Neural crest cell (in vitro differentiated cells): ENCODE results near the gene EFEMP1. TPM values are rescaled to one million over a fixed set of nuclear protein-coding genes. Genes with fewer than 3 reads are reported as not detected.

Experiments used
- DNase-seq: peaks from one replicate; pipeline ENCODE4 v3.0.0; 2021; ENCODE audit warnings: low read depth, mixed read lengths, low spot score
- H3K27ac Mint-ChIP-seq: one replicate; pipeline ENCODE4 v1.8.0; 2021; ENCODE audit warnings: mild to moderate bottlenecking, mixed read lengths; ENCODE audit not compliant: unreplicated experiment
- H3K27me3 Mint-ChIP-seq: 2 replicates; pipeline ENCODE4 v1.8.0; 2021; ENCODE audit warnings: low read depth, mild to moderate bottlenecking, mixed read lengths
- H3K36me3 Mint-ChIP-seq: 2 replicates; pipeline ENCODE4 v1.8.0; 2021; ENCODE audit warnings: low read depth, mild to moderate bottlenecking, mixed read lengths
- H3K4me1 Mint-ChIP-seq: 2 replicates; pipeline ENCODE4 v1.8.0; 2021; ENCODE audit warnings: mixed read lengths
- H3K4me3 Mint-ChIP-seq: one replicate; pipeline ENCODE4 v1.8.0; 2021; ENCODE audit warnings: mild to moderate bottlenecking, mixed read lengths
- H3K9me3 Mint-ChIP-seq: 2 replicates; pipeline ENCODE4 v1.8.0; 2021; ENCODE audit warnings: mixed read lengths
- total RNA-seq: library from RNA; stranded (reverse); gene quantifications from 2 replicates; pipeline ENCODE4 v1.2.1, GENCODE V29; 2021
- TF ChIP-seq, protein P1 (sequence below): fragments of 200-600 bp; sonication (generic); conservative IDR thresholded peaks from 2 replicates; pipeline ENCODE4 v1.5.0; 2021; ENCODE audit warnings: antibody characterized with exemption, mild to moderate bottlenecking

EFEMP1 gene
- total RNA-seq, 1 donor from 2014 or later, result 4.1 TPM

DNA sequence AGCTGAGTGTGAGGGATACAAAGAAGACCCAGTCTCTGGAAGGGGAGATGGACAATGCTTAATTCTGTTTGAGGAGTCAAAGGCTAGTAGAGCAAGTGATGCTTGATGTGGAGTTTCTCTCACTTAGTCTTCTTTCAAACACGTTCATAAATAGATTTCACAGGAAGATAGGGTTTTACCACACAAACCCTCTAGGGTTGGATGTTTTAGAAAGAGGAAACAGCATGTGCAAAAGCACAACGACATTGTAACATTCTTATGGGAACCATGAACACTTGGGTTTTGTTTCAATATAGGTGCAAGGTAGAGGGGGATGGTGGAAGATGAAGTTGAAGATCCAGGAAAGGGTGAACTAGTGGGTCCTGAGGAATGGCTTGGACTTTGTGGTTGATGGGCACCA, 10.8 kb upstream of the EFEMP1 start:
- H3K9me3 Mint-ChIP-seq, result no peaks in the 10 kb centered on the region
- H3K27me3 Mint-ChIP-seq, result peaks cover 16% of the 10 kb centered on the region
- no peaks in the 10 kb centered on the region for H3K4me1 Mint-ChIP-seq
- no peak overlapping the region for H3K4me3 Mint-ChIP-seq
- H3K36me3 Mint-ChIP-seq, result no peaks in the 10 kb centered on the region
- H3K27ac Mint-ChIP-seq, result no peak overlapping the region
- TF ChIP-seq, protein P1, sequence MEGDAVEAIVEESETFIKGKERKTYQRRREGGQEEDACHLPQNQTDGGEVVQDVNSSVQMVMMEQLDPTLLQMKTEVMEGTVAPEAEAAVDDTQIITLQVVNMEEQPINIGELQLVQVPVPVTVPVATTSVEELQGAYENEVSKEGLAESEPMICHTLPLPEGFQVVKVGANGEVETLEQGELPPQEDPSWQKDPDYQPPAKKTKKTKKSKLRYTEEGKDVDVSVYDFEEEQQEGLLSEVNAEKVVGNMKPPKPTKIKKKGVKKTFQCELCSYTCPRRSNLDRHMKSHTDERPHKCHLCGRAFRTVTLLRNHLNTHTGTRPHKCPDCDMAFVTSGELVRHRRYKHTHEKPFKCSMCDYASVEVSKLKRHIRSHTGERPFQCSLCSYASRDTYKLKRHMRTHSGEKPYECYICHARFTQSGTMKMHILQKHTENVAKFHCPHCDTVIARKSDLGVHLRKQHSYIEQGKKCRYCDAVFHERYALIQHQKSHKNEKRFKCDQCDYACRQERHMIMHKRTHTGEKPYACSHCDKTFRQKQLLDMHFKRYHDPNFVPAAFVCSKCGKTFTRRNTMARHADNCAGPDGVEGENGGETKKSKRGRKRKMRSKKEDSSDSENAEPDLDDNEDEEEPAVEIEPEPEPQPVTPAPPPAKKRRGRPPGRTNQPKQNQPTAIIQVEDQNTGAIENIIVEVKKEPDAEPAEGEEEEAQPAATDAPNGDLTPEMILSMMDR, result no peak
- DNase-seq, result no peak

DNA sequence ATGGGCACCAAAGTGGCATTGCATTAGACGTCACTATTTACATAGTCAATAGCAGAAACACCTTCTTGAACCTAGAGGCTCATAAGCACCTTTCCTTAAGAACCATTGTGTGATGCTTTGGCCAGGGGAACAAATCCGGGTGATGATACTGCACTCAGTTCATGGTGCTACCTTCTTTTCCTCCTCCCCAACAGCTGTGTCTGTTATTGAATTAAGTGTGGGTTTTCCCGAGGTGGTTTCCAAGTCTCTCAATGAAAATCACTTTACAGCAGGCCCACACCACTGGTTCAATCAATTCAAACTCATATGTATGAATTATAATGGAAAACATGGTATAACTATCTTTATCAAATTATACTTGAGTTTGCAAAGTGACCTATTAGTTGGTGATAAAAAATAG, 9.3 kb upstream of the EFEMP1 start:
- Mint-ChIP-seq H3K4me3 (no peak overlapping the region), H3K27ac (no peak overlapping the region), H3K4me1 (no peaks in the 10 kb centered on the region), H3K36me3 (no peaks in the 10 kb centered on the region), H3K9me3 (no peaks in the 10 kb centered on the region), H3K27me3 (peaks cover 29% of the 10 kb centered on the region)
- TF ChIP-seq, protein P1, result no peak
- DNase-seq, result no peak

DNA sequence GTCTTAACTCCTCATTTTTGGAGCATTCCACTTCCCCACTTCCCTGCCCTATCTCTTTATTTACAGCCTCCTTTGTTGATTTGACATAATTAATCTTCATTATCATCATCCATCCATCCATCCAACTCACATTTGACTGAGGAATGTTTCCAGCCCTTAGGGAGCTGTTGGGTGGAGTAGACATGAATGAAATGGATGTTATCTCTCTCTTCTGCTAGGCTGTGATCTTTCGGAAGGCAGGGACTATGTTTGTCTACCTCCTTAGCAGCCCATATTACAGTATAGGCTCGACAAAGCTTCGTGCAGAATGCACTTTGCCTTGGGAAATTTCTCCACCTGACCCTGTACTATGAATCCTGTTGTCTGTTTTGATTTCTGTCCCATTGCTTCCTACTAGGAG, 7.7 kb upstream of the EFEMP1 start:
- Mint-ChIP-seq H3K36me3 (no peaks in the 10 kb centered on the region), H3K27me3 (peaks cover 44% of the 10 kb centered on the region), H3K9me3 (no peaks in the 10 kb centered on the region), H3K4me1 (no peaks in the 10 kb centered on the region), H3K27ac (no peak overlapping the region), H3K4me3 (no peak overlapping the region)
- DNase-seq, result no peak
- TF ChIP-seq, protein P1, result no peak

DNA sequence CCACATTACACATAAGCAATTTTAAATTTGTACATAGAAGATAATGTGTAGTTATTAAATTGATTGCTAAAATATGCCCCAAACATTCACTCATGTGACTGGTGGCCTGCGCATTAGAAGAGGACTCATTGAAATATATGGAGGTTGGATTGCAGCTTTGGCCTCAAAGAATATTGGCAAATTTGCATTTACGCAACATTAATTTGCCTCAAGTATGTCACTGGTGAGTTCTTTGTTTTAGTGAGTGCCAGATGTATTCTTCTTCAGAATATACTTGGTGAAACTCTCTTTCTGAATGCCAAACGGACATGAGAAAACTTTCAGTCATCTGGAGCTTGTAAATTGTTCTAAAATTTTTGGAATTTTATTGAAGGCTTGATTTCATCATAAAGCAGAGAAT, 5.9 kb upstream of the EFEMP1 start:
- no peaks in the 10 kb centered on the region for H3K4me1 Mint-ChIP-seq
- no peaks in the 10 kb centered on the region for H3K36me3 Mint-ChIP-seq
- TF ChIP-seq, protein P1, result no peak
- H3K4me3 Mint-ChIP-seq, result no peak overlapping the region
- peaks cover 61% of the 10 kb centered on the region for H3K27me3 Mint-ChIP-seq
- H3K27ac Mint-ChIP-seq, result no peak overlapping the region
- H3K9me3 Mint-ChIP-seq, result no peaks in the 10 kb centered on the region
- DNase-seq, result no peak

DNA sequence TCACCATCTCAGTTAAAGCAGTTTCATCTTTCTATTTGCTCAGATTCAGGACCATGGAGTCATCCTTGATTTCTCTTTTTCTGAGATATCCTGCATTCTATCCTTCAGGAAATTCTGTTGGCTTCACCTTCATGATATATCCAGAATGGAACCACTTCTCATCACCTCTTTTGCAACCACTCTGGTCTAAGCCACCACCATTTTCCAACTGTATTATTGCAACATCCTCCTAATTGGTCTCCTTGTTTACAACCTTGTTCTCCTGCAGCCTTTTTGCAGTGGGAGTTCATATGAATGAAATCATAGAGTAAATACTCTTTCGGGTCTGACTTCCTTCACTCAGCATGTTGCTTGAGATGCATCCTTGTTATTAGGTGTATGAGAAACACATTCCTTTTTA, 3.4 kb upstream of the EFEMP1 start:
- peaks cover 86% of the 10 kb centered on the region for H3K27me3 Mint-ChIP-seq
- no peak overlapping the region for H3K4me3 Mint-ChIP-seq
- H3K27ac Mint-ChIP-seq, result no peak overlapping the region
- no peaks in the 10 kb centered on the region for H3K36me3 Mint-ChIP-seq
- TF ChIP-seq, protein P1, result no peak
- no peak for DNase-seq
- H3K4me1 Mint-ChIP-seq, result peaks cover 15% of the 10 kb centered on the region
- no peaks in the 10 kb centered on the region for H3K9me3 Mint-ChIP-seq

DNA sequence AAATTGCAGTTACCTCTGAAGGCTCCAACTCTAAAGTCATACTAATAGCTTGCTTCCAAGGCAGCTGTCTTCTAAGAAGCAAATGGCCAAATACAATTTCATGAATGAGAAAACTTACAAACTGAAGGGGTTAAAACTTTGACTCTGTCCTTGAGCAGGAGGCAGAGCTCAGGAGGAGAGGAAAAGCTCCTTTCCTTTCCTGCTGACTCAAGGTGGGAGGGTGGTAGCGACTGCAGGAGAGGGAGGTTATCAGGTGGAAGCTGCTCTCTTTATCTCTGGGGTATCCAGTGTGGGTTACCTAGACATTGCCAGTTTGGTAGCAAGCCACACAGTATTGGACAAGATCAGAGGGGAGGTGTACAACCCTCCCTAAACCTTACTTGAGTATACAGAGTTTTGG, 2.7 kb upstream of the EFEMP1 start:
- Mint-ChIP-seq H3K36me3 (no peaks in the 10 kb centered on the region), H3K9me3 (no peaks in the 10 kb centered on the region), H3K27ac (no peak overlapping the region), H3K4me3 (no peak overlapping the region), H3K4me1 (peaks cover 15% of the 10 kb centered on the region), H3K27me3 (peaks cover 83% of the 10 kb centered on the region)
- DNase-seq, result no peak
- TF ChIP-seq, protein P1, result no peak
